H9 (cell line): ENCODE results near the gene RDH13. TPM values are rescaled to one million over a fixed set of nuclear protein-coding genes. Genes with fewer than 3 reads are reported as not detected.
"Not testable (repeated sequence)": the region's sequence is repeated elsewhere in the genome, so short reads cannot be mapped to it uniquely, and the experiment has no call there.

Experiments used
- DNase-seq: peaks from one replicate; pipeline ENCODE4 v3.0.0-alpha.2; 2017
- H2AFZ ChIP-seq: one replicate; pipeline ENCODE4 v1.6.1; 2013; ENCODE audit warnings: mild to moderate bottlenecking, low read length, control low read depth, moderate library complexity
- H2AK5ac ChIP-seq: 2 replicates; pipeline ENCODE4 v1.6.1; 2013; ENCODE audit warnings: low read length, control low read depth, mixed read lengths; ENCODE audit not compliant: insufficient read length
- H2BK120ac ChIP-seq: one replicate; pipeline ENCODE4 v1.6.1; 2013; ENCODE audit warnings: low read depth, mild to moderate bottlenecking, low read length, control low read depth, inconsistent platforms; ENCODE audit not compliant: poor library complexity, severe bottlenecking
- H2BK12ac ChIP-seq: 2 replicates; pipeline ENCODE4 v1.6.1; 2013; ENCODE audit warnings: low read length, control low read depth, mixed read lengths, low read depth; ENCODE audit not compliant: insufficient read length
- H2BK15ac ChIP-seq: 2 replicates; pipeline ENCODE4 v1.6.1; 2013; ENCODE audit warnings: low read depth, low read length, control low read depth
- H2BK20ac ChIP-seq: one replicate; pipeline ENCODE4 v1.6.1; 2013; ENCODE audit warnings: low read depth, mild to moderate bottlenecking, low read length, control low read depth, inconsistent platforms; ENCODE audit not compliant: poor library complexity, severe bottlenecking
- H2BK5ac ChIP-seq: 2 replicates; pipeline ENCODE4 v1.6.1; 2013; ENCODE audit warnings: low read length, control low read depth, mixed read lengths; ENCODE audit not compliant: insufficient read length
- H3K14ac ChIP-seq: 2 replicates; pipeline ENCODE4 v1.6.1; 2013; ENCODE audit warnings: low read length, control low read depth; ENCODE audit not compliant: insufficient read depth
- H3K18ac ChIP-seq: 2 replicates; pipeline ENCODE4 v1.6.1; 2013; ENCODE audit warnings: low read depth, mild to moderate bottlenecking, mixed read lengths, low read length, control low read depth; ENCODE audit not compliant: insufficient read length
- H3K23ac ChIP-seq: 2 replicates; pipeline ENCODE4 v1.6.1; 2013; ENCODE audit warnings: low read length, control low read depth, mixed read lengths, low read depth; ENCODE audit not compliant: insufficient read length
- H3K23me2 ChIP-seq: 2 replicates; pipeline ENCODE4 v1.6.1; 2013; ENCODE audit warnings: low read depth, mild to moderate bottlenecking, mixed read lengths, low read length, control low read depth; ENCODE audit not compliant: insufficient read length, poor library complexity, severe bottlenecking
- H3K27ac ChIP-seq: 2 replicates; pipeline ENCODE4 v1.5.1; 2013; ENCODE audit warnings: low read length, control low read depth, mixed read lengths, low read depth; ENCODE audit not compliant: insufficient read length
- H3K27me3 ChIP-seq: 2 replicates; pipeline ENCODE4 v1.6.1; 2013; ENCODE audit warnings: low read length, control low read depth, inconsistent platforms; ENCODE audit not compliant: insufficient read depth
- H3K4ac ChIP-seq: 2 replicates; pipeline ENCODE4 v1.6.1; 2013; ENCODE audit warnings: low read depth, mild to moderate bottlenecking, control low read depth, inconsistent platforms, low read length, moderate library complexity
- H3K4me1 ChIP-seq: 2 replicates; pipeline ENCODE4 v1.6.1; 2013; ENCODE audit warnings: low read length, control low read depth, inconsistent platforms; ENCODE audit not compliant: insufficient read depth
- H3K4me2 ChIP-seq: 2 replicates; pipeline ENCODE4 v1.6.1; 2013; ENCODE audit warnings: low read length, control low read depth, mixed read lengths; ENCODE audit not compliant: insufficient read length, insufficient read depth
- H3K56ac ChIP-seq: 2 replicates; pipeline ENCODE4 v1.6.1; 2013; ENCODE audit warnings: low read depth, mild to moderate bottlenecking, mixed read lengths, low read length, control low read depth; ENCODE audit not compliant: insufficient read length
- H3K79me1 ChIP-seq: 2 replicates; pipeline ENCODE4 v1.6.1; 2013; ENCODE audit warnings: low read depth, mild to moderate bottlenecking, moderate library complexity, low read length, control low read depth, inconsistent platforms; ENCODE audit not compliant: insufficient read depth, poor library complexity, severe bottlenecking
- H3K79me2 ChIP-seq: 2 replicates; pipeline ENCODE4 v1.6.1; 2013; ENCODE audit warnings: low read length, control low read depth, inconsistent platforms; ENCODE audit not compliant: insufficient read depth
- H3K9ac ChIP-seq: 2 replicates; pipeline ENCODE4 v1.6.1; 2013; ENCODE audit warnings: low read length, control low read depth, mixed read lengths; ENCODE audit not compliant: insufficient read length; ENCODE audit errors: extremely low read depth
- H3K9me3 ChIP-seq: one replicate; pipeline ENCODE4 v1.6.1; 2013; ENCODE audit warnings: low read depth, low read length, inconsistent platforms; ENCODE audit not compliant: control insufficient read depth
- H3T11ph ChIP-seq: one replicate; pipeline ENCODE4 v1.6.1; 2013; ENCODE audit warnings: mild to moderate bottlenecking, low read length, control low read depth, inconsistent platforms
- H4K20me1 ChIP-seq: one replicate; pipeline ENCODE4 v1.6.1; 2013; ENCODE audit not compliant: control insufficient read depth, insufficient read length, insufficient read depth
- H4K5ac ChIP-seq: 2 replicates; pipeline ENCODE4 v1.6.1; 2013; ENCODE audit warnings: low read depth, mild to moderate bottlenecking, mixed read lengths, low read length, control low read depth; ENCODE audit not compliant: insufficient read length
- H4K8ac ChIP-seq: replicated peaks from 2 replicates; pipeline ENCODE4 v1.6.1; 2013; ENCODE audit warnings: low read length, control low read depth, mixed read lengths, low read depth; ENCODE audit not compliant: insufficient read length
- H4K91ac ChIP-seq: 2 replicates; pipeline ENCODE4 v1.6.1; 2013; ENCODE audit warnings: low read depth, mild to moderate bottlenecking, moderate library complexity, mixed read lengths, low read length, control low read depth; ENCODE audit not compliant: insufficient read length
- H3K27ac Mint-ChIP-seq, 3 experiments: 2 replicates in 2 of 3; 3 replicates in 1 of 3; pipeline ENCODE4 v1.8.0; 2020 to 2021; ENCODE audit warnings: mixed read lengths in 3 of 3, mild to moderate bottlenecking in 1 of 3, moderate library complexity in 1 of 3
- H3K27me3 Mint-ChIP-seq: 2 replicates; pipeline ENCODE4 v1.8.0; 2021; ENCODE audit warnings: low read depth, mild to moderate bottlenecking, moderate library complexity, mixed read lengths
- H3K36me3 Mint-ChIP-seq, 3 experiments: 2 replicates in 2 of 3; 3 replicates in 1 of 3; pipeline ENCODE4 v1.8.0; 2020 to 2021; ENCODE audit warnings: low read depth in 3 of 3, mixed read lengths in 3 of 3; ENCODE audit not compliant: insufficient read depth in 1 of 3
- H3K4me1 Mint-ChIP-seq, 2 experiments: 2 replicates each; pipeline ENCODE4 v1.8.0; 2020; ENCODE audit warnings: mixed read lengths in 2 of 2
- H3K4me3 Mint-ChIP-seq, 2 experiments: 2 replicates in 1 of 2; 3 replicates in 1 of 2; pipeline ENCODE4 v1.8.0; 2020 to 2021; ENCODE audit warnings: mild to moderate bottlenecking in 2 of 2, mixed read lengths in 2 of 2, moderate library complexity in 1 of 2
- H3K9me3 Mint-ChIP-seq, 2 experiments: 2 replicates in 1 of 2; 3 replicates in 1 of 2; pipeline ENCODE4 v1.8.0; 2020; ENCODE audit warnings: mild to moderate bottlenecking in 2 of 2, mixed read lengths in 2 of 2, moderate library complexity in 1 of 2
- CTCF ChIP-seq: fragments of 200-600 bp; sonication (generic); conservative IDR thresholded peaks from 3 replicates; pipeline ENCODE4 v1.8.0; 2021; ENCODE audit warnings: antibody characterized with exemption, mild to moderate bottlenecking
- WGBS: extraction: QIAGEN DNeasy Blood & Tissue Kit; methylation state at CpG from one replicate; pipeline ENCODE4 v1.1.7; 2013; ENCODE audit warnings: missing lambda C conversion rate, low lambda C conversion rate, mixed read lengths; ENCODE audit not compliant: insufficient read length; ENCODE audit errors: extremely low coverage; 5-methylcytosine and 5-hydroxymethylcytosine counted together
- total RNA-seq: library from RNA; stranded (reverse); gene quantifications from 2 replicates; pipeline ENCODE4 v1.2.1, GENCODE V29; 2021

RDH13 gene
- total RNA-seq, 1 experiment from 2014 or later, result 21.5 TPM

- no peaks in the 10 kb centered on the region for H4K20me1 ChIP-seq
- no peak overlapping the region for H2BK15ac ChIP-seq
- H2AK5ac ChIP-seq, result no peak overlapping the region
- no peak overlapping the region for H3K4me2 ChIP-seq
- H3K79me1 ChIP-seq, result no peaks in the 10 kb centered on the region
- no peak overlapping the region for H3K56ac ChIP-seq
- H3K27ac ChIP-seq, result no peak overlapping the region
- H2BK120ac ChIP-seq, result no peak overlapping the region
- no peak overlapping the region for H3K27ac Mint-ChIP-seq
- H3K27me3 ChIP-seq, result peaks cover 19% of the 10 kb centered on the region
- DNase-seq, result no peak
- H4K91ac ChIP-seq, result no peak overlapping the region
- H3K9ac ChIP-seq, result no peak overlapping the region
- H3T11ph ChIP-seq, result no peak overlapping the region
- no peak overlapping the region for H3K14ac ChIP-seq
- H3K4me3 Mint-ChIP-seq, result peak overlapping the region; percentile 21 to 97; a peak in 2 of 5 replicates
- H2BK12ac ChIP-seq, result peak overlapping the region; percentile 85
- H2BK20ac ChIP-seq, result no peak overlapping the region
- H3K36me3 Mint-ChIP-seq, result peaks cover 9 to 12% (median 9%) of the 10 kb centered on the region in 3 experiments
- no peak overlapping the region for H4K8ac ChIP-seq
- H3K4me1 ChIP-seq, result no peaks in the 10 kb centered on the region
- no peak overlapping the region for H3K18ac ChIP-seq
- no peaks in the 10 kb centered on the region; the same call in 1 of the 2 replicates for H3K79me2 ChIP-seq
- no peak overlapping the region for H3K23ac ChIP-seq
- no CpG with 5 or more reads among the region's 3 CpGs for WGBS
- H3K23me2 ChIP-seq, result peaks cover 3% of the 10 kb centered on the region
- no peak overlapping the region for H2BK5ac ChIP-seq
- TF ChIP-seq CTCF, result no peak
- H3K27me3 Mint-ChIP-seq, result peaks cover 52% of the 10 kb centered on the region
- no peak overlapping the region for H2AFZ ChIP-seq
- H3K4me1 Mint-ChIP-seq, result peaks cover 5 to 6% of the 10 kb centered on the region in 2 experiments
- peaks cover 0 to 2% of the 10 kb centered on the region in 2 experiments; a peak in 1 of 5 replicates for H3K9me3 Mint-ChIP-seq
- no peaks in the 10 kb centered on the region for H3K9me3 ChIP-seq
- no peak overlapping the region for H4K5ac ChIP-seq
- H3K4ac ChIP-seq, result no peak overlapping the region
These were observed 520 bp upstream of the RDH13 start for GRCh38 chr19:55063492-55063843.

- H3K27ac Mint-ChIP-seq, H2BK20ac ChIP-seq, H4K20me1 ChIP-seq, H3K9ac ChIP-seq, H4K5ac ChIP-seq, H3K23me2 ChIP-seq, H3K4me2 ChIP-seq, H3K27ac ChIP-seq, H3K79me2 ChIP-seq, H3K14ac ChIP-seq, H4K91ac ChIP-seq, H3K27me3 ChIP-seq, H3T11ph ChIP-seq, DNase-seq, H4K8ac ChIP-seq, H3K4ac ChIP-seq, H3K23ac ChIP-seq, H3K4me3 Mint-ChIP-seq, H3K9me3 Mint-ChIP-seq, H3K18ac ChIP-seq, H2BK5ac ChIP-seq, H2BK15ac ChIP-seq, H3K4me1 Mint-ChIP-seq, H2AFZ ChIP-seq, H3K9me3 ChIP-seq, H2BK12ac ChIP-seq, H2BK120ac ChIP-seq, H3K4me1 ChIP-seq, H2AK5ac ChIP-seq, H3K56ac ChIP-seq, H3K79me1 ChIP-seq: not testable (repeated sequence)
- H3K27me3 Mint-ChIP-seq, result peaks cover 20% of the 10 kb centered on the region
- WGBS, result no CpG with 5 or more reads among the region's 9 CpGs
- peaks cover 25 to 36% (median 32%) of the 10 kb centered on the region in 3 experiments for H3K36me3 Mint-ChIP-seq
These were observed 2.7 kb downstream of the RDH13 start for GRCh38 chr19:55060287-55060686.
